DMS53 treated with DMSO at 0.1 percent for 48 hours (cell line): Measurements from ENCODE around the gene ANTXRL.
"Not testable (repeated sequence)": the region's sequence is repeated elsewhere in the genome, so short reads cannot be mapped to it uniquely, and the experiment has no call there.

Experiments
- DNase-seq: peaks from one replicate; lab custom pipeline; 2025; ENCODE audit not compliant: unreplicated experiment; lab: John Stamatoyannopoulos, UW

Gene ANTXRL

GRCh38 chr10:46306516-46307184 is 19.9 kb downstream of the ANTXRL start:
- no peak for DNase-seq

DNA sequence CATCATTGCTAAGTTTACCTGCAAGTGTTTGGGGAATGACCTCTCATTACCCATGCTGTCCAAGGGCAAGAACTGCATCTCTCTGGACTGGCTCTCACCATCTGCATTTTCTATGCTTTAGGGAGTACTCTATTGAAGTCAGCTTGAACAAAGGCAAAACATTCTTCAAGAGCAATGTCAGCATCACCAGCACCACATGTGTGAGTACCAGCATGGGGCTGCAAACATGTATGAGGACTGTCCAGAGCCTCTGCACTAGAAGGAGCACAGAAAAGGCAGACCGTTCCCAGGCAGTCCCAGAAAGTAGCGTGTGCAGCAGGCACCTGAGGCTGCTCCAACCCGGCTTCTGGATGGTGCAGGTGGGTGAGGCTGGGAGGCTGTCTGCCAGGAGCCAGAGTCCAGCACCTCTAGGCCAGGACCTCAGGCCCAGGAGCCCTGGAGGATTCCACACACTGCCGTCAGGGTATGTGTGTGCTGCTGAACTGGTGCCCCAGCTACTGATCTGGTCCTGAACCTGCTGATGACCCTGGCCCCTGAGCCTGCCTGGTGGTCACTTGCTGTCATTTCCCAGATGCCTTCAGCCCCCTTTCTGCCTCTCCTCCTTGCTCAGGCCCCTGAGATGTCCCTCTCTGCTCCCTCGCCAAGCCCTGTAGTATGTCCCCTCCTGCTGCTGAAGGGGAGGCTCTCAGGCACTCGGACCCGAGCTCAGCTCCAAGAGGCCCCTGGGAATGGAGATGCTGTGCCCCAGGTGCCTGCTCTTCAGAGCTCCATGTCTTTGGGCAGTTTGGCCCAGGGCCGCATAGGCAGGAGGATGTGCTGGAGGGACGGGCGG is 20.7 kb downstream of the ANTXRL start:
- no peak for DNase-seq

DNA sequence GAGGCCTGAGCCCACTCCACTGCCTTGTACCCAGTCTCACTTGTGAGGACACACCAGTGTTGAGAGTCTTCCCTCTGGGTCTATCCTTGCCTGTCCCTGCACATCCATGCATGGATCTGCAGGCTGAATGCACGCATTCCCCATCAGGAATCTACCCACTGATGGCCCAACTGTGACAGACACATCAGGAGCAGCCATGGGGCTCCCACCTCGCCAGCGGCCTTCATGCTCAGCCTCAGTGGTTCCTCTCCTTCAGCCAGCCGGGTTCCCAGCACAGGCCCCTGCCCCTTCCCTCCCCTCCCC is 21.3 kb downstream of the ANTXRL start:
- DNase-seq, result no peak

DNA sequence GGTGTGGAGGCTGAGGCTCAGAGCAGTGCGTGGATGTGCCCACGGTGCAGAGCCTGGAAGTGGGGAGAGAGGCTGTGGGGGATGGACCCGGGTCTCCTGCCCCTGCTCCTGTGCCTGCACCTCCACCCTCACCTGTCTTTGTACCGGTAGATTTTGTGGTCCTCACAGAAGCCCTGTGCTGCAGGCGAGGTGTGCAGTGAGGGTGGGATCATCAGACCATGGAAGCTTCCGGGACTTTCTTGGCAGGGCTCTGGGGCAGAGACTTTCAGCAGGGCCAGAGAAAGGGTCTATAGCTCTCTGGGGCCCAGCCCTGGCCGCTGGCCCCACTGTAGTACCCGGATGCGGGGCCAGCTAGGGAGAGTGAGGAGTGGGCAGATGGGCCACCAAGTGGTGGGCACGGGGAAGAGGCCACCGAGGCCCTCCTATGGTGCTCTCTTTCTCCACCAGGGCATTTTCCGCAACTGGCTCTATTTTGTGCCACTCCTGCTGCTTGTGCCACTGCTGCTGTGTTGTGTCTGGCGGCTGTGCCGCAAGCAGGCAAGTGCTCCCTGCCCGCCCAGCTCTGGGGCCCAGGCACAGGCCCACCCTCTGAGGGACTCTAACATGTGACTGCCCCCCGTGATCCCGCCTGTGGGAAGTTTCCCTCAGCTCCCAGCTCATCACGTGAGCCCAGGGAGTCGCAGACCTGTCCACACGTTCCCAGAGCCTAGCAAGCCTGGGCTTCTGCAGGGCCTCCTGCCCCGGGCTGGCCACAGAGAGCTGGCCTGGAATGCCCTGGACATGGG is 22.1 kb downstream of the ANTXRL start:
- no peak for DNase-seq

GRCh38 chr10:46309511-46310142 is 22.8 kb downstream of the ANTXRL start:
- no peak for DNase-seq

DNA sequence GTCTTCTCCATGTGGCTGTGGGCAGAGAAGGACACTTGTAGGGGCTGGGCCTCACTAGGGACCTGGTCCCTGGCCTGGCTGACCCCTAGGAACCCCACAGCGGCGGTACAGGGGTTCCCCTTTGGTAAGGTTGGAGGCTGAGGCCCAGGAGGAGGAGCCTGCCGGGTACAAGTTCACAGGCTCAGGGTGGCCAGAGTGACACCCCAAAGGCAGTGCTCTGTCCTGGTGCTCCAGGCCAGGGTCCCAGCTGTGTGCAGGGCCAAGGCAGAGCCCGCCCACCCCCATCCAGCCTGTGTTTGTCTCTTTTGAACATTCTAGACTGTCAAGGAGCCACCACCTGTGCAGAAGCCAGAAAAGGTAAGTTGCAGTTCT is 23.3 kb downstream of the ANTXRL start:
- no peak for DNase-seq

GRCh38 chr10:46310851-46311250 is 24.1 kb downstream of the ANTXRL start:
- no peak for DNase-seq

DNA sequence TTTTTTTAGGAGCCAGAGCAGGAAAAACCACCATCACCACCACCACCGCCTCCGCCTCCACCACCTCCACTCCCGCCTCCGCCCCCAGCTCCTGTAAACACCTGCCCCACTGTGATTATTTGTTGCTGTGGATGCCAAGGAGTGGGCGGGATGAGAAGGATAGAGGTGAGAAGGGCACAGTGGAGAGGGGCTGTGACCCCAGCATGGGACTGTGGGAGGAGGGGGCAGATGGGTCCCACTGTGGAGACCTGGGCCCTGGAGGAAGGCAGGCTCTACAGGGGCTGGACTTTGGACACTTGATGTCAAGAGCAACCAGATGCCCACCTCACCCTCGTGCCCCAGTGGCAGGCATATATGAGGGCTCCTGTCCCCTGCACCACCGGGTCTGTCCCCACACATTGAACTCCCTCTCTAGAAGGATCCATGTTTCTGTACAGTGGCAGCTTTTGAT is 24.7 kb downstream of the ANTXRL start:
- DNase-seq, result no peak

DNA sequence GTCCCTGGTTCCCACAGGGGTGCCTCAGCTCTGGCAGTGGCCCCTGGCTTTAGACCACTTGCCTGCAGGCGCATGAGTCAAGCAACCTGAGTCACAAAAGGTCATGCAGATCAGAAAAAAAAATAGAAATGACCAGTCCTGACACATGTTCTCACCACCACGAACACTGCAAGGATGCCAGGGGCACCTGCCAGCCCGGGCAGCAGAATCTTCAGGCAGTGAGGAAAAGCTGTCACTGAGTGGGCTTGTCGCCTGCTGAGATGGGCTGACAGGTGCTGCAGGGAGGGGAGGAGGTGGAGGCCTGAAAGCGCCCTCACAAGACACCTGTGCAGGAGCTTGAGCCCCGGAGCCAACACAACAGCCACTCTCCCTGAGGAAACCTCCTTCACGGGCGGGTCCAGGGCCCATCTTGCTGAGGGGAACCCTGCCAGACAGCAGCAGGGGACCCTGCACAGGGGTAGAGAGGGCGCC is 25.2 kb downstream of the ANTXRL start:
- DNase-seq, result not testable (repeated sequence)

DNA sequence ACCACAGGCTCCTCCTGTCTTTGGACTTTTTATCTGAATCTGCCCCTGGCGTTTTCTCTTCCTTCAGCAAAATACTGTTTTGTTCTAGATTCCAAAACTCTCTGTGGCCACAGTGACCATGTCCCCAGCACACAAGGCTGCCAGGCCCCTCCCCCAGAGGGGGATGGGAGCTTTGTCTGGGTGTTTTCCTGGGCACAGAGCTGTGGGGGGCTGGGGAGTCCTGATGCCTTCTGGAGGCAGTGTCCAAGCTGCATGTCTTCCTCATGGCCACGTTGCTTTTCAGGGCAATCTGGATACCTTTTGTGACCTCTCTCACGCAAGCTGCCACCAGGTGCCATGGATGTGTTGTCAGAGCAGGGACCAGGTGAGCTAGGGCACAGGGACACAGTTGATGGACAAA is 26.2 kb downstream of the ANTXRL start:
- no peak for DNase-seq

DNA sequence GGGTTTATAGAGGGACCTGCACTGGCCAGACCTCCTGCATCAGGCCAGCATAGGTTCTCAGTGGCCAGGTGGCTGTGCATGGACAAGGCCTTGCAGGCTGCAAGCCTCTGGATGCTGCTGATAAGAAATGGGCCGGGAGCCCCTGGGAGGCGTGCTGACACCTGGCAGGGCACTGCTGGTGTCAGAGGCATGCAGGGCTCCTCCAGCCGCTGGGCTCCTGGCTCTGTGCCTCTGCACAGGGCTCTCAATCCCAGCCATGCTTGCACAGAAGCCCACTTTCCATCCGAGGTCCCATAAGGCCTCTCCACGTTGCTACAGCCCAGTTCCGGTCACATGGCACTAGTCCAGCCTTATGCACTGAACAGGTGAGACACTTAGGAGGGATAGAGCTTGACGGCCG is 27.3 kb downstream of the ANTXRL start:
- no peak for DNase-seq

GRCh38 chr10:46315071-46315860 is 28.5 kb downstream of the ANTXRL start:
- peak; percentile 20 for DNase-seq

DNA sequence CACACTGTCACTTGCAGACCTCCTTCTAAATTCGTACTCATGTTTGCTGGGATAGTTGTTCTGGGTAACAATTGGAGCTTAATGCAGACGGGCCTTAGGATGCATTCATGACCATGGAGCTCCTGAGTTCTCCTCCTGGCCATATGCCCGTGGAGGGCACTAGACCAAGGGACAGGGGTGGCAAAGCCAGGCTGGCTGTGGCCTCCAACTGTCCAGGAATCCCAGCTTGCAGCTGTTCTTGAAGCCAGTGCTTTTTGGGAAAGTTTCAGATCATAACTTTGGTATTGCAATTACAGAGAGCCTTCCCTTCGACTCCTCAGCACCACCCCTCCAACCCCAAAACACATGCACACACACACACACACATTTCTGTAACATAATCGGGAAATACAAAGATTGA is 30.6 kb downstream of the ANTXRL start:
- DNase-seq, result no peak

- no peak for DNase-seq
These were observed 31.1 kb downstream of the ANTXRL start for GRCh38 chr10:46317889-46318288.

DNA sequence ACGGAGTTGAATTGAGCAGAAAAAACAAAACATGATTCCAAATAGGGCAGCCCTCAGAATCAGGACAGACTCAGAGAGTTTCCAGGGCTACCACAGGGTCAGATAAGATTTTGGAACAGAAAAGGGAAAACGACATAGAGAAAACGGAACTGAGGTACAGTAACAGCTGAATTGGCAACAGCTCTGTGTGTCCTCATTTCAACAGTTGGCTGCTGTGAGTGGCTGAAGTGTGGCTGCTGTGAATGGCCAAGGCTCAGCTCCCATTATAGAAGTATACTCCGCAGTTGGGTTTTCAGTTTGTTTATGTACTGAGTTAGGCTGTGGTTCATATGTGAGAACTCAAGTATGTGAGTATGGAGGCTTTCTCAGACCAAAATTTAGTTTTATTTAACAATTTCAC is 32.0 kb downstream of the ANTXRL start:
- DNase-seq, result peak; percentile 14

- DNase-seq, result peak; percentile 12
These were observed 32.6 kb downstream of the ANTXRL start for GRCh38 chr10:46319389-46319788.

- DNase-seq, result no peak
These were observed 35.0 kb downstream of the ANTXRL start for GRCh38 chr10:46321770-46322169.

DNA sequence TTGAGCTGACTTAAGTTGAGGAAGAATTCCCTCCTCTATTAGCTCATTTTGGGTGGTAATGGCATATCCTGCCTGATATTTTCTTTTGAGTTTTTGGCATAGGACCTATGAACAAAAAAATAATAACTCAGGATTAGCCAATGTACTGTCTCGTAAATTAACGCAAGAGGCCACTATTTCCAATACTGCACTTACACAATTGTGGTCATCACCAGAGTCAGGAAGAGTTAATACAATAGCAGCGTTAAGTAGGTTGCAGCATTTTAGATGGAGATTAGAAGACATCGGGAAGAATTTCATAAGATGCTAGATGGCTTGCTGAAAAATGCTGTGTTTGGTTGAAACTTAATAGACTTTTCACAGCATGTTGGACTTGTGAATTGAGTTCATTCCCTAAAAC is 36.4 kb downstream of the ANTXRL start:
- no peak for DNase-seq

DNA sequence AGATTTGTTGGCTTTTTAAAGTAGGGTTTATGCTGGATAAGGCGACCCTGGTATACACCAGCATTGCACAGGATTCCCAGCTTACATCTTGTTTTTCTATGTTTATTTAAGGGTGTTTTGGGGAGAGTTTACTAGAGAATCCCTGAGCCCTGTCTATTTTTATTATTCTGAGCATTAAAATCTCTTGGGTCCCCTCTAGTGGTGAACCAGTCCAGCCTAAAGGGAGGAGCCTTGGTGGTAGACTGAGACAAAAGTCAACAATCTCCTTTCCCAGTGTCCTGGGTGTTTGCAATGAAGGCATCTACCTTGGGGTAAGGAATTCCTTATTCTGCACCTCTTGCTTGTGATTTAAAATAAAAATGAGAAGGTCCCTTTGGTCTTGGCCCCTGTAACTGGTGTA is 38.2 kb downstream of the ANTXRL start:
- no peak for DNase-seq

GRCh38 chr10:46326066-46326465 is 39.3 kb downstream of the ANTXRL start:
- DNase-seq, result no peak

DNA sequence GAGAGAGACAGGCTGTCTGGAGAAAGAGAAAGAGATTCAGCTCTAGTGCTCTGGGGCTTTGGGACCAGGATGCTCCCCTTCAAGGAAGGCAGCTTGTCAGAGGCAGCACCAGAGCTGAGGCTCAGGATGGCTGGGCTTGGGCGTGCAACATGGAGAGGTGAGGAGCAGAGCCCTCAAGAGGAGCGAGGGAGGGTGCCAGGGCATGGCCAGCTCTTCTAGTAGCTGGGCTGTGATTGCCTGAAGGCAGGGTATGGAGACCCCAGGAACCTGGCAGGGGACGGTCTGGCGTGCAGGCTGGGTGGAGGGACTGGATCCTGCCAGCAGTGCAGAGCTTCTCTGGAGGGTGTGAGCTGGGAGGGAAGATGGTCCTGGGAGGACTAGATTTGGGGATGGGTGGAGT is 40.2 kb downstream of the ANTXRL start:
- DNase-seq, result no peak
